ENCODE measurements around the gene BBS5. TPM values are rescaled to one million over a fixed set of nuclear protein-coding genes. Genes with fewer than 3 reads are reported as not detected.
"Not testable (repeated sequence)": the region's sequence is repeated elsewhere in the genome, so short reads cannot be mapped to it uniquely, and the experiment has no call there.

Gene BBS5
- polyA plus RNA-seq, 1 donor from 2014 or later, result 9.1 TPM

DNA sequence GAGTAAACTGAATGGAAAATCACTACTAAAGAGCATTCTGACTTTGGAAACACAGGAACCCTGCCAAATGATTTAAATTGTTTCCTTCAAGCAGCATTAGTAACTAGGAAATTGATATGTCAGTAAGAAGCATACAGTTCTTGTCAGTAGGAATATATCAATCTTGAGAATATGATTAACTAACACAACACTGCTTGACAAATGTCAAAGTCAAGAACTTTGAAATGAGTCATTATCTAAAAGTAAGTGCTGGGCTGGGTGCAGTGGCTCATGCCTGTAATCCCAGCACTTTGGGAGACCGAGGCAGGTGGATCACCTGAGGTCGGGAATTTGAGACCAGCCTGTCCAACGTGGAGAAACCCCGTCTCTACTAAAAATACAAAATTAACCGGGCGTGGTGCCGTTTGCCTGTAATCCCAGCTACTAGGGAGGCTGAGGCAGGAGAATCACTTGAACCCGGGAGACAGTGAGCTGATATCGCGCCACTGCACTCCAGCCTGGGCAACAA is 37.2 kb downstream of the BBS5 start:
- not testable (repeated sequence) for H2AFZ ChIP-seq (ENCODE audit: low read depth, low read length); H3K27me3 ChIP-seq (ENCODE audit: insufficient read depth, low read depth, low read length); H3K9me2 ChIP-seq (ENCODE audit: insufficient read depth, low read length); H3K36me3 ChIP-seq (ENCODE audit: insufficient read depth, low read length); H3K79me2 ChIP-seq (replicated peaks; ENCODE audit: insufficient read depth, low read length); H3F3A ChIP-seq (ENCODE audit: insufficient read depth, low read length, poor library complexity, severe bottlenecking); H4K20me1 ChIP-seq (ENCODE audit: insufficient read depth); H3K4me3 ChIP-seq (ENCODE audit: low read length); H3K9me3 ChIP-seq (ENCODE audit: low read length); H3K4me2 ChIP-seq (ENCODE audit: low read length); H3K9ac ChIP-seq (ENCODE audit: low read length)
- peak overlapping the region; percentile 39 for H3K27ac ChIP-seq (ENCODE audit: low read length)
- TF ChIP-seq POLR2AphosphoS5 (IDR thresholded peaks at IDR 0.05), result peak; percentile 37
- TF ChIP-seq EP300 (conservative IDR thresholded peaks at IDR 0.05; ENCODE audit: poor library complexity, severe bottlenecking), result peak; percentile 83

GRCh38 chr2:169520896-169521295 is 41.6 kb downstream of the BBS5 start:
- Histone ChIP-seq H3K4me3 (ENCODE audit: low read length) (no peak overlapping the region), H2AFZ (ENCODE audit: low read depth, low read length) (no peak overlapping the region), H3F3A (ENCODE audit: insufficient read depth, low read length, poor library complexity, severe bottlenecking) (no peaks in the 10 kb centered on the region), H3K27me3 (ENCODE audit: insufficient read depth, low read depth, low read length) (no peaks in the 10 kb centered on the region), H3K36me3 (ENCODE audit: insufficient read depth, low read length) (no peaks in the 10 kb centered on the region), H3K79me2 (replicated peaks; ENCODE audit: insufficient read depth, low read length) (no peaks in the 10 kb centered on the region), H4K20me1 (ENCODE audit: insufficient read depth) (no peaks in the 10 kb centered on the region), H3K4me2 (ENCODE audit: low read length) (no peak overlapping the region), H3K27ac (ENCODE audit: low read length) (no peak overlapping the region), H3K9ac (ENCODE audit: low read length) (no peak overlapping the region), H3K9me3 (ENCODE audit: low read length) (no peaks in the 10 kb centered on the region), H3K9me2 (ENCODE audit: insufficient read depth, low read length) (no peaks in the 10 kb centered on the region)
- TF ChIP-seq MXI1 (conservative IDR thresholded peaks at IDR 0.05; ENCODE audit: poor library complexity, severe bottlenecking), result no peak
- TF ChIP-seq RAD21 (conservative IDR thresholded peaks at IDR 0.05), result no peak
- TF ChIP-seq, protein P1, sequence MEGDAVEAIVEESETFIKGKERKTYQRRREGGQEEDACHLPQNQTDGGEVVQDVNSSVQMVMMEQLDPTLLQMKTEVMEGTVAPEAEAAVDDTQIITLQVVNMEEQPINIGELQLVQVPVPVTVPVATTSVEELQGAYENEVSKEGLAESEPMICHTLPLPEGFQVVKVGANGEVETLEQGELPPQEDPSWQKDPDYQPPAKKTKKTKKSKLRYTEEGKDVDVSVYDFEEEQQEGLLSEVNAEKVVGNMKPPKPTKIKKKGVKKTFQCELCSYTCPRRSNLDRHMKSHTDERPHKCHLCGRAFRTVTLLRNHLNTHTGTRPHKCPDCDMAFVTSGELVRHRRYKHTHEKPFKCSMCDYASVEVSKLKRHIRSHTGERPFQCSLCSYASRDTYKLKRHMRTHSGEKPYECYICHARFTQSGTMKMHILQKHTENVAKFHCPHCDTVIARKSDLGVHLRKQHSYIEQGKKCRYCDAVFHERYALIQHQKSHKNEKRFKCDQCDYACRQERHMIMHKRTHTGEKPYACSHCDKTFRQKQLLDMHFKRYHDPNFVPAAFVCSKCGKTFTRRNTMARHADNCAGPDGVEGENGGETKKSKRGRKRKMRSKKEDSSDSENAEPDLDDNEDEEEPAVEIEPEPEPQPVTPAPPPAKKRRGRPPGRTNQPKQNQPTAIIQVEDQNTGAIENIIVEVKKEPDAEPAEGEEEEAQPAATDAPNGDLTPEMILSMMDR (IDR thresholded peaks at IDR 0.05; ENCODE audit: poor library complexity, severe bottlenecking), result no peak
- TF ChIP-seq POLR2AphosphoS5 (IDR thresholded peaks at IDR 0.05), result no peak
- TF ChIP-seq EZH2 (IDR thresholded peaks at IDR 0.05; ENCODE audit: borderline replicate concordance, insufficient read depth, low read length, poor library complexity, severe bottlenecking), result no peak
- no peak for TF ChIP-seq TAF1 (IDR thresholded peaks at IDR 0.05; ENCODE audit: low read depth)
- TF ChIP-seq, protein P2, sequence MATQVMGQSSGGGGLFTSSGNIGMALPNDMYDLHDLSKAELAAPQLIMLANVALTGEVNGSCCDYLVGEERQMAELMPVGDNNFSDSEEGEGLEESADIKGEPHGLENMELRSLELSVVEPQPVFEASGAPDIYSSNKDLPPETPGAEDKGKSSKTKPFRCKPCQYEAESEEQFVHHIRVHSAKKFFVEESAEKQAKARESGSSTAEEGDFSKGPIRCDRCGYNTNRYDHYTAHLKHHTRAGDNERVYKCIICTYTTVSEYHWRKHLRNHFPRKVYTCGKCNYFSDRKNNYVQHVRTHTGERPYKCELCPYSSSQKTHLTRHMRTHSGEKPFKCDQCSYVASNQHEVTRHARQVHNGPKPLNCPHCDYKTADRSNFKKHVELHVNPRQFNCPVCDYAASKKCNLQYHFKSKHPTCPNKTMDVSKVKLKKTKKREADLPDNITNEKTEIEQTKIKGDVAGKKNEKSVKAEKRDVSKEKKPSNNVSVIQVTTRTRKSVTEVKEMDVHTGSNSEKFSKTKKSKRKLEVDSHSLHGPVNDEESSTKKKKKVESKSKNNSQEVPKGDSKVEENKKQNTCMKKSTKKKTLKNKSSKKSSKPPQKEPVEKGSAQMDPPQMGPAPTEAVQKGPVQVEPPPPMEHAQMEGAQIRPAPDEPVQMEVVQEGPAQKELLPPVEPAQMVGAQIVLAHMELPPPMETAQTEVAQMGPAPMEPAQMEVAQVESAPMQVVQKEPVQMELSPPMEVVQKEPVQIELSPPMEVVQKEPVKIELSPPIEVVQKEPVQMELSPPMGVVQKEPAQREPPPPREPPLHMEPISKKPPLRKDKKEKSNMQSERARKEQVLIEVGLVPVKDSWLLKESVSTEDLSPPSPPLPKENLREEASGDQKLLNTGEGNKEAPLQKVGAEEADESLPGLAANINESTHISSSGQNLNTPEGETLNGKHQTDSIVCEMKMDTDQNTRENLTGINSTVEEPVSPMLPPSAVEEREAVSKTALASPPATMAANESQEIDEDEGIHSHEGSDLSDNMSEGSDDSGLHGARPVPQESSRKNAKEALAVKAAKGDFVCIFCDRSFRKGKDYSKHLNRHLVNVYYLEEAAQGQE (IDR thresholded peaks at IDR 0.05; ENCODE audit: borderline replicate concordance), result no peak
- no peak for TF ChIP-seq SMC3 (conservative IDR thresholded peaks at IDR 0.05; ENCODE audit: poor library complexity)

- Histone ChIP-seq H3K4me2 (ENCODE audit: low read length) (no peak overlapping the region), H3K27ac (ENCODE audit: low read length) (peak overlapping the region; percentile 6), H2AFZ (ENCODE audit: low read depth, low read length) (no peak overlapping the region), H3K9ac (ENCODE audit: low read length) (no peak overlapping the region), H3F3A (ENCODE audit: insufficient read depth, low read length, poor library complexity, severe bottlenecking) (no peaks in the 10 kb centered on the region), H4K20me1 (ENCODE audit: insufficient read depth) (no peaks in the 10 kb centered on the region), H3K9me3 (ENCODE audit: low read length) (no peaks in the 10 kb centered on the region), H3K27me3 (ENCODE audit: insufficient read depth, low read depth, low read length) (no peaks in the 10 kb centered on the region), H3K36me3 (ENCODE audit: insufficient read depth, low read length) (peaks cover 1% of the 10 kb centered on the region), H3K79me2 (replicated peaks; ENCODE audit: insufficient read depth, low read length) (no peaks in the 10 kb centered on the region), H3K4me3 (ENCODE audit: low read length) (no peak overlapping the region), H3K9me2 (ENCODE audit: insufficient read depth, low read length) (no peaks in the 10 kb centered on the region)
- TF ChIP-seq TAF1 (IDR thresholded peaks at IDR 0.05; ENCODE audit: low read depth) (no peak), RAD21 (conservative IDR thresholded peaks at IDR 0.05) (no peak), POLR2AphosphoS5 (IDR thresholded peaks at IDR 0.05) (no peak), EP300 (conservative IDR thresholded peaks at IDR 0.05; ENCODE audit: poor library complexity, severe bottlenecking) (no peak)
Observed at GRCh38 chr2:169523681-169524080, 44.4 kb downstream of the BBS5 start.

Data from neural cell (in vitro differentiated cells).